ENCODE results near the gene PITPNM2. TPM values are rescaled to one million over a fixed set of nuclear protein-coding genes. Genes with fewer than 3 reads are reported as not detected.

Gene PITPNM2
- total and polyA plus RNA-seq, 9 of the 15 experiments (the other 6 are each of a cell fraction or from before 2014, with no cell fraction given) = 0.03 to 10.8 (median 2.9) TPM

DNA sequence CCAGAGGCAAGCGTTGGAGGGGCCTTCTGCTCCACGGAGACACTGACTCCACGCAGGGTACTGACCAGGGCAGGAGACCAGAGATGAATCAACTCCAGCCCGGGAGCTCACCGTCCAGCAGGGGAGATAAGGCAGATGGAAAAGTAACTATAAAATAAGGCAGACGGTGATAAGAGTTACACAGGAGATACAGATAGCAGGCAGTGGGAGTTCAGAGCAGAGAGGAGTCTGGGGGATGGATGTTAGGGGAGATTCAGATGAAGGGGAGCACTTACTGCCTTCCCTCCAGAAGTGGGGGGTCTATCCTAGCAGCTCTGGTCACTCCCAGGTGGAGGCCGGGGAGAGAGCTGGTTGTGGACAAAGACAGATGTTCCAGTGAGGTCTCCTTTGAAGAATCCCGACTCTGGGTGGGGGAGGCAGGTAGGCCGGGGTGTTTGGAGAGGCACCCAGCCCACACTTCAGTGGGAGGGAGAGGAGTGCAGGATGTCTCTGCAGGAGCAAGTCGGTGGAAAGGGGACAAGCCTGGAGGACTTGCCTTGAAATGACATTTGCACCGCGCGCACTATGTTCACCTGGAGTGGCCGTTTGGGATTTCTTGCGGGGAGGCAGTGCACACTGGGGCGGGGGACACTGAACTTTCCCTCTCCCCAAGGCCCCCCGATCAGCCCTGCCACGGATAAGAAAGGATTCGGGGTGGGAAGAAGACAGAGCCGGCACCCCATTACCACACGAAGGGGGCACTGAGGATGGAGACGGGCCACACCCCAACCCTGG lies 1.2 kb downstream of the PITPNM2 start (continued):
- TF ChIP-seq DMBX1 (CRISPR knock-in tag; IDR thresholded peaks at IDR 0.05; ENCODE audit: borderline replicate concordance) (no peak), TEAD4 (IDR thresholded peaks at IDR 0.05; ENCODE audit: low read length) (peak; percentile 91), TEAD4 (CRISPR knock-in tag; IDR thresholded peaks at IDR 0.05; ENCODE audit: borderline replicate concordance) (no peak), KLF16 (IDR thresholded peaks at IDR 0.05) (peak; percentile 78; the same call in 1 of the 2 replicates), CBFA2T2 (conservative IDR thresholded peaks at IDR 0.05) (peak; percentile 91), FOXM1 (IDR thresholded peaks at IDR 0.05; ENCODE audit: low read depth) (peak; percentile 70), FOXM1 (CRISPR knock-in tag; IDR thresholded peaks at IDR 0.05; ENCODE audit: low read depth) (no peak), CREM (IDR thresholded peaks at IDR 0.05; ENCODE audit: low read depth) (0 out of 2 replicates have a peak, but pooled peaks have one; percentile 30), HDAC1 (IDR thresholded peaks at IDR 0.05) (peak in 1 of 2 experiments; percentile 69; a peak in 2 of 4 replicates), RCOR1 (IDR thresholded peaks at IDR 0.05; ENCODE audit: borderline replicate concordance in 1 of 2, low read depth in 2 of 2, low read length in 2 of 2) (peak in 1 of 2 experiments; percentile 69; a peak in 1 of 4 replicates), CBFA2T3 (IDR thresholded peaks at IDR 0.05) (peak; percentile 95), ZNF263 (CRISPR knock-in tag; IDR thresholded peaks at IDR 0.05; ENCODE audit: borderline replicate concordance) (peak; percentile 56), ZNF584 (CRISPR knock-in tag; IDR thresholded peaks at IDR 0.05; ENCODE audit: low read depth) (no peak), SOX6 (IDR thresholded peaks at IDR 0.05) (peak; percentile 58; the same call in 1 of the 2 replicates), ZNF778 (CRISPR knock-in tag; IDR thresholded peaks at IDR 0.05) (no peak), EGR1 (conservative IDR thresholded peaks at IDR 0.05) (peak; percentile 37; the same call in 1 of the 2 replicates), EHMT2 (IDR thresholded peaks at IDR 0.05) (no peak), HDAC2 (IDR thresholded peaks at IDR 0.05) (peak; percentile 77), NCOR1 (IDR thresholded peaks at IDR 0.05) (peak; percentile 84), JUN (IDR thresholded peaks at IDR 0.05; ENCODE audit: borderline replicate concordance, low read depth, low read length) (0 out of 2 replicates have a peak, but pooled peaks have one; percentile 23), JUN (CRISPR knock-in tag; IDR thresholded peaks at IDR 0.05; ENCODE audit: borderline replicate concordance) (no peak), TAL1 (IDR thresholded peaks at IDR 0.05) (peak; percentile 87), NFE2L1 (tag; IDR thresholded peaks at IDR 0.05; ENCODE audit: borderline replicate concordance, low read depth) (no peak)
- TF ChIP-seq, protein P1, sequence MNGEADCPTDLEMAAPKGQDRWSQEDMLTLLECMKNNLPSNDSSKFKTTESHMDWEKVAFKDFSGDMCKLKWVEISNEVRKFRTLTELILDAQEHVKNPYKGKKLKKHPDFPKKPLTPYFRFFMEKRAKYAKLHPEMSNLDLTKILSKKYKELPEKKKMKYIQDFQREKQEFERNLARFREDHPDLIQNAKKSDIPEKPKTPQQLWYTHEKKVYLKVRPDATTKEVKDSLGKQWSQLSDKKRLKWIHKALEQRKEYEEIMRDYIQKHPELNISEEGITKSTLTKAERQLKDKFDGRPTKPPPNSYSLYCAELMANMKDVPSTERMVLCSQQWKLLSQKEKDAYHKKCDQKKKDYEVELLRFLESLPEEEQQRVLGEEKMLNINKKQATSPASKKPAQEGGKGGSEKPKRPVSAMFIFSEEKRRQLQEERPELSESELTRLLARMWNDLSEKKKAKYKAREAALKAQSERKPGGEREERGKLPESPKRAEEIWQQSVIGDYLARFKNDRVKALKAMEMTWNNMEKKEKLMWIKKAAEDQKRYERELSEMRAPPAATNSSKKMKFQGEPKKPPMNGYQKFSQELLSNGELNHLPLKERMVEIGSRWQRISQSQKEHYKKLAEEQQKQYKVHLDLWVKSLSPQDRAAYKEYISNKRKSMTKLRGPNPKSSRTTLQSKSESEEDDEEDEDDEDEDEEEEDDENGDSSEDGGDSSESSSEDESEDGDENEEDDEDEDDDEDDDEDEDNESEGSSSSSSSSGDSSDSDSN (IDR thresholded peaks at IDR 0.05; ENCODE audit: borderline replicate concordance in 1 of 2, low read depth in 2 of 2, low read length in 2 of 2) = peak in 1 of 2 experiments; percentile 60; a peak in 1 of 4 replicates
- TF ChIP-seq, protein P2, sequence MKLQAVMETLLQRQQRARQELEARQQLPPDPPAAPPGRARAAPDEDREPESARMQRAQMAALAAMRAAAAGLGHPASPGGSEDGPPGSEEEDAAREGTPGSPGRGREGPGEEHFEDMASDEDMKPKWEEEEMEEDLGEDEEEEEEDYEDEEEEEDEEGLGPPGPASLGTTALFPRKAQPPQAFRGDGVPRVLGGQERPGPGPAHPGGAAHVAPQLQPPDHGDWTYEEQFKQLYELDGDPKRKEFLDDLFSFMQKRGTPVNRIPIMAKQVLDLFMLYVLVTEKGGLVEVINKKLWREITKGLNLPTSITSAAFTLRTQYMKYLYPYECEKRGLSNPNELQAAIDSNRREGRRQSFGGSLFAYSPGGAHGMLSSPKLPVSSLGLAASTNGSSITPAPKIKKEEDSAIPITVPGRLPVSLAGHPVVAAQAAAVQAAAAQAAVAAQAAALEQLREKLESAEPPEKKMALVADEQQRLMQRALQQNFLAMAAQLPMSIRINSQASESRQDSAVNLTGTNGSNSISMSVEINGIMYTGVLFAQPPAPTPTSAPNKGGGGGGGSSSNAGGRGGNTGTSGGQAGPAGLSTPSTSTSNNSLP (IDR thresholded peaks at IDR 0.05; ENCODE audit: borderline replicate concordance, low read depth, low read length) = 0 out of 2 replicates have a peak, but pooled peaks have one; percentile 59

Measured in K562 (cell line).